ENCODE measurements around the gene NINJ2. TPM values are rescaled to one million over a fixed set of nuclear protein-coding genes. Genes with fewer than 3 reads are reported as not detected.
A peak's percentile ranks its signal among the peaks of the same experiment; 100 is the strongest.

The NINJ2 gene
- total RNA-seq, 1 donor = 5.8 TPM

GRCh38 chr12:664779-665092 is 1.5 kb upstream of the NINJ2 start:
- Histone ChIP-seq H3K27ac (ENCODE audit: low read depth, low read length) (no peak overlapping the region), H3K36me3 (ENCODE audit: insufficient read depth, low read length) (no peaks in the 10 kb centered on the region), H3K4me2 (ENCODE audit: insufficient read depth, low read length) (no peak overlapping the region), H3K4me3 (ENCODE audit: insufficient read depth, low read length) (no peak overlapping the region), H2AFZ (ENCODE audit: low read length) (no peak overlapping the region), H3K4me1 (ENCODE audit: insufficient read depth, low read length) (peaks cover 5% of the 10 kb centered on the region), H3K9me3 (ENCODE audit: low read depth, low read length) (no peaks in the 10 kb centered on the region), H3K79me2 (ENCODE audit: insufficient read depth, low read length) (no peaks in the 10 kb centered on the region), H4K20me1 (ENCODE audit: insufficient read depth, low read length) (no peaks in the 10 kb centered on the region), H3K27me3 (ENCODE audit: insufficient read depth, low read length) (no peaks in the 10 kb centered on the region)
- no peak for DNase-seq (ENCODE audit: insufficient read length, low spot score, missing footprints)
- TF ChIP-seq CTCF (IDR thresholded peaks at IDR 0.05; ENCODE audit: extremely low read depth, low read depth, low read length) = no peak

GRCh38 chr12:664075-664778 is 982 bp upstream of the NINJ2 start:
- peaks cover 5% of the 10 kb centered on the region for H3K4me1 ChIP-seq (ENCODE audit: insufficient read depth, low read length)
- no peaks in the 10 kb centered on the region for H3K36me3 ChIP-seq (ENCODE audit: insufficient read depth, low read length)
- no peaks in the 10 kb centered on the region for H3K9me3 ChIP-seq (ENCODE audit: low read depth, low read length)
- H3K4me3 ChIP-seq (ENCODE audit: insufficient read depth, low read length) = no peak overlapping the region
- H4K20me1 ChIP-seq (ENCODE audit: insufficient read depth, low read length) = no peaks in the 10 kb centered on the region
- H2AFZ ChIP-seq (ENCODE audit: low read length) = no peak overlapping the region
- no peaks in the 10 kb centered on the region for H3K79me2 ChIP-seq (ENCODE audit: insufficient read depth, low read length)
- no peak for DNase-seq (ENCODE audit: insufficient read length, low spot score, missing footprints)
- TF ChIP-seq CTCF (IDR thresholded peaks at IDR 0.05; ENCODE audit: extremely low read depth, low read depth, low read length) = no peak
- H3K4me2 ChIP-seq (ENCODE audit: insufficient read depth, low read length) = no peak overlapping the region
- no peak overlapping the region for H3K27ac ChIP-seq (ENCODE audit: low read depth, low read length)
- no peaks in the 10 kb centered on the region for H3K27me3 ChIP-seq (ENCODE audit: insufficient read depth, low read length)

- TF ChIP-seq CTCF (IDR thresholded peaks at IDR 0.05; ENCODE audit: extremely low read depth, low read depth, low read length) = no peak
- Histone ChIP-seq H3K27ac (ENCODE audit: low read depth, low read length) (no peak overlapping the region), H3K4me3 (ENCODE audit: insufficient read depth, low read length) (peak overlapping the region; percentile 67), H3K4me1 (ENCODE audit: insufficient read depth, low read length) (peaks cover 5% of the 10 kb centered on the region), H3K4me2 (ENCODE audit: insufficient read depth, low read length) (peak overlapping the region; percentile 91), H3K9me3 (ENCODE audit: low read depth, low read length) (no peaks in the 10 kb centered on the region), H3K27me3 (ENCODE audit: insufficient read depth, low read length) (no peaks in the 10 kb centered on the region), H4K20me1 (ENCODE audit: insufficient read depth, low read length) (no peaks in the 10 kb centered on the region), H3K36me3 (ENCODE audit: insufficient read depth, low read length) (no peaks in the 10 kb centered on the region), H2AFZ (ENCODE audit: low read length) (peak overlapping the region; percentile 84), H3K79me2 (ENCODE audit: insufficient read depth, low read length) (no peaks in the 10 kb centered on the region)
- peak; percentile 58 for DNase-seq (ENCODE audit: insufficient read length, low spot score, missing footprints)
Observed at GRCh38 chr12:662566-663292, 516 bp downstream of the NINJ2 start.

GRCh38 chr12:661720-662486 is 1.3 kb downstream of the NINJ2 start:
- Histone ChIP-seq H3K4me1 (ENCODE audit: insufficient read depth, low read length) (peaks cover 5% of the 10 kb centered on the region), H3K27me3 (ENCODE audit: insufficient read depth, low read length) (no peaks in the 10 kb centered on the region), H3K27ac (ENCODE audit: low read depth, low read length) (no peak overlapping the region), H3K36me3 (ENCODE audit: insufficient read depth, low read length) (no peaks in the 10 kb centered on the region), H3K79me2 (ENCODE audit: insufficient read depth, low read length) (no peaks in the 10 kb centered on the region), H2AFZ (ENCODE audit: low read length) (peak overlapping the region; percentile 84), H4K20me1 (ENCODE audit: insufficient read depth, low read length) (no peaks in the 10 kb centered on the region), H3K4me2 (ENCODE audit: insufficient read depth, low read length) (peak overlapping the region; percentile 91), H3K4me3 (ENCODE audit: insufficient read depth, low read length) (peak overlapping the region; percentile 67), H3K9me3 (ENCODE audit: low read depth, low read length) (no peaks in the 10 kb centered on the region)
- TF ChIP-seq CTCF (IDR thresholded peaks at IDR 0.05; ENCODE audit: extremely low read depth, low read depth, low read length) = no peak
- peak; percentile 47 for DNase-seq (ENCODE audit: insufficient read length, low spot score, missing footprints)
